ENCODE measurements around the gene DPH1.
"Not testable (repeated sequence)": the region's sequence is repeated elsewhere in the genome, so short reads cannot be mapped to it uniquely, and the experiment has no call there.

DPH1 gene

GRCh38 chr17:2029911-2030778 lies at the start of gene DPH1:
Gene DPH1 (plus strand): TSS chr17:2030153. CDS start chr17:2030170, 17 bp downstream.
- peak; percentile 89 for DNase-seq

- no peak for DNase-seq
Measured at GRCh38 chr17:1980665-1981250, 49.2 kb upstream of the DPH1 start.

GRCh38 chr17:1982793-1983366 lies 47.1 kb upstream of the DPH1 start:
- DNase-seq, result not testable (repeated sequence)

GRCh38 chr17:1985093-1985492 lies 44.9 kb upstream of the DPH1 start:
- DNase-seq, result no peak

GRCh38 chr17:1985686-1986085 lies 44.3 kb upstream of the DPH1 start:
- no peak for DNase-seq

GRCh38 chr17:1986783-1987451 lies 43.0 kb upstream of the DPH1 start:
- no peak for DNase-seq

- no peak for DNase-seq
Measured at GRCh38 chr17:1989135-1989534, 40.8 kb upstream of the DPH1 start.

- DNase-seq, result peak; percentile 28
Measured at GRCh38 chr17:1992541-1992940, 37.4 kb upstream of the DPH1 start.

GRCh38 chr17:1994707-1995106 lies 35.2 kb upstream of the DPH1 start:
- DNase-seq, result no peak

- no peak for DNase-seq
Measured at GRCh38 chr17:1995321-1995892, 34.5 kb upstream of the DPH1 start.

- DNase-seq, result no peak
Measured at GRCh38 chr17:1995907-1996799, 33.8 kb upstream of the DPH1 start.

- DNase-seq, result no peak
Measured at GRCh38 chr17:1996800-1997288, 33.1 kb upstream of the DPH1 start.

GRCh38 chr17:1997289-1997926 lies 32.5 kb upstream of the DPH1 start:
- DNase-seq, result no peak

- DNase-seq, result no peak
Measured at GRCh38 chr17:1997927-1998742, 31.8 kb upstream of the DPH1 start.

- peak; percentile 43 for DNase-seq
Measured at GRCh38 chr17:1999557-2000251, 30.2 kb upstream of the DPH1 start.

- DNase-seq, result no peak
Measured at GRCh38 chr17:2002767-2003329, 27.1 kb upstream of the DPH1 start.

- DNase-seq, result no peak
Measured at GRCh38 chr17:2003525-2003924, 26.4 kb upstream of the DPH1 start.

- DNase-seq, result no peak
Measured at GRCh38 chr17:2004435-2004952, 25.5 kb upstream of the DPH1 start.

All from midbrain (tissue), 1 donor.